ENCODE measurements around the gene SFRP5.

The SFRP5 gene

GRCh38 chr10:97785731-97786130, 13.9 kb upstream of the SFRP5 start:
- DNase-seq (ENCODE audit: low read depth in 2 of 2) = no peak

- no peak for DNase-seq (ENCODE audit: low read depth in 2 of 2)
Observed at GRCh38 chr10:97785231-97785630, 13.4 kb upstream of the SFRP5 start.

- no peak for DNase-seq (ENCODE audit: low read depth in 2 of 2)
Observed at GRCh38 chr10:97784200-97784810, 12.5 kb upstream of the SFRP5 start.

- DNase-seq (ENCODE audit: low read depth in 2 of 2) = no peak
Observed at GRCh38 chr10:97782455-97783228, 10.8 kb upstream of the SFRP5 start.

GRCh38 chr10:97781618-97782331, 10.0 kb upstream of the SFRP5 start:
- no peak for DNase-seq (ENCODE audit: low read depth in 2 of 2)

- no peak for DNase-seq (ENCODE audit: low read depth in 2 of 2)
Observed at GRCh38 chr10:97780841-97781617, 9.2 kb upstream of the SFRP5 start.

- no peak for DNase-seq (ENCODE audit: low read depth in 2 of 2)
Observed at GRCh38 chr10:97779975-97780374, 8.2 kb upstream of the SFRP5 start.

- no peak for DNase-seq (ENCODE audit: low read depth in 2 of 2)
Observed at GRCh38 chr10:97779492-97779891, 7.7 kb upstream of the SFRP5 start.

- DNase-seq (ENCODE audit: low read depth in 2 of 2) = no peak
Observed at GRCh38 chr10:97778452-97779302, 6.9 kb upstream of the SFRP5 start.

- no peak for DNase-seq (ENCODE audit: low read depth in 2 of 2)
Observed at GRCh38 chr10:97777143-97777542, 5.3 kb upstream of the SFRP5 start.

GRCh38 chr10:97774811-97775294, 3.1 kb upstream of the SFRP5 start:
- DNase-seq (ENCODE audit: low read depth in 2 of 2) = no peak

GRCh38 chr10:97773096-97773495, 1.3 kb upstream of the SFRP5 start:
- DNase-seq (ENCODE audit: low read depth in 2 of 2) = no peak

GRCh38 chr10:97771055-97771891, 526 bp downstream of the SFRP5 start:
- DNase-seq (ENCODE audit: low read depth in 2 of 2) = no peak

GRCh38 chr10:97770255-97770654, 1.5 kb downstream of the SFRP5 start:
- DNase-seq (ENCODE audit: low read depth in 2 of 2) = no peak

GRCh38 chr10:97768322-97769315, 3.2 kb downstream of the SFRP5 start:
- DNase-seq (ENCODE audit: low read depth in 2 of 2) = no peak

GRCh38 chr10:97766996-97767924, 4.5 kb downstream of the SFRP5 start:
- DNase-seq (ENCODE audit: low read depth in 2 of 2) = no peak

- no peak for DNase-seq (ENCODE audit: low read depth in 2 of 2)
Observed at GRCh38 chr10:97766106-97766810, 5.5 kb downstream of the SFRP5 start.
